ENCODE data around the gene A1BG.
"Not testable (repeated sequence)": the region's sequence is repeated elsewhere in the genome, so short reads cannot be mapped to it uniquely, and the experiment has no call there.

A1BG gene

GRCh38 chr19:58356766-58357480 lies 3.6 kb upstream of the A1BG start:
- no peak for DNase-seq

DNA sequence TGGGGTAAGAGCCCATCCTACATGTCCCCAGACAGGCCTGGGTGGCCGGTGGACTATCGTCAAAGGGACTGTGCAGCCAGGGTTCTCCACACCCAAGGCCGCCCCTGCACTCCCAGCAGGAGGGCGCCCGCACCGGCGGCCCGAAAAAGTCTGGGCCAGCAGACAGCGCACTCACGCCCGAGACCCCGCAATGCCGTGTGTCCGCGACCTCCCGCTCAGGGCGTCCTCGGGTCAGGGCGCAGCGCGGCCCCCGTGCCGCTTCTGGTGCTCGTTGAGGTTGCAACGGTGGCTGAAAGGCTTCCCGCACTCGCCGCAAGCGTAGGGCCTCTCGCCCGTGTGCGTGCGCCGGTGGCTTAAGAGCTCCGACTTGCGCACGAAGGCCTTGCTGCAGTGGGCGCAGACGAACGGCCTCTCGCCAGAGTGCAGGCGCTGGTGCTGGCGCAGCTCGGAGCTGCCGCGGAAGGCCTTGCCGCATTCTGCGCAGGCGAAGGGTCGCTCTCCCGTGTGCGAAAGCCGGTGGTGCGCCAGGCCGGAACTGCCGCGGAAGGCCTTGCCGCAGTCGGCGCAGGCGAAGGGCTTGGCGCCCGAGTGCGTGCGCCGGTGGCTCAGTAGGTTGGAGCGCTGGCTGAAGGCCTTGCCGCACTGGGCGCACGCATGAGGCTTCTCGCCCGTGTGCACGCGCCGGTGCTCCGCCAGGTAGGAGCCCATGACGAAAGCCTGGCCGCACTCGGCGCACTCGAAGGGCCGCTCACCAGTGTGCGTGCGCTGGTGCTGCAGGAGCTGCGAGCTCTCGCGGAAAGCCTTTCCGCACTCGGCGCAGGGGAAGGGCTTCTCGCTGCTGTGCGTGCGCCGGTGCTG lies 2.8 kb upstream of the A1BG start:
- DNase-seq = no peak

DNA sequence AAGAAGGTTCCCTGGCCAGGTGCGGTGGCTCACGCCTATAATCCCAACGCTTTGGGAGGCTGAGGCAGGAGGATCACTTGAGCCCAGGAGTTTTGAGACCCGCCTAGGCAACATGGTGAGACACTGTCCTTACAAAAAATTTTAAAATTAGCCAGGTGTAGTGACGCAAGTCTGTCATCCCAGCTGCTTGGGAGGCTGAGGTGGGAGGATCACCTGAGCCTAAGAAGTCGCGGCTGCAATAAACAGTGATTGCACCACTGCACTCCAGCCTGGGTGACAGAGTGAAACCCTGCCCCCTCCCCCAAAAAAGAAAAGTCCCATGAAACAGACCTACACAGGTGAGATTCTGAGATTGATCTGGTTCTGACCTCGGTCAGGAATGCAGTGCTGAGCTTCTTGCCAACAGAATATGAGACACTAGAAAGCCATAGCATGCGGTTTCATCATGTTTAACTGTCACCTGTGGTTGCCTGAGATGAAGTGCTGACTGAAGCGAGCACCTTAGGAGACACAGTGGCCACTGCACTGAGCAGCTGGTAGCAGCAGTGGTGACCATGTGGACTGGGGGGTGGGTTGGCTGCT lies 2.0 kb upstream of the A1BG start:
- DNase-seq = no peak

- DNase-seq = no peak
Measured at GRCh38 chr19:58354478-58355030, 1.3 kb upstream of the A1BG start.

GRCh38 chr19:58353717-58354477 lies 605 bp upstream of the A1BG start:
- no peak for DNase-seq

GRCh38 chr19:58351990-58352755 lies 1.1 kb downstream of the A1BG start:
- DNase-seq = no peak

GRCh38 chr19:58351558-58351878 lies 1.8 kb downstream of the A1BG start:
- DNase-seq = no peak

DNA sequence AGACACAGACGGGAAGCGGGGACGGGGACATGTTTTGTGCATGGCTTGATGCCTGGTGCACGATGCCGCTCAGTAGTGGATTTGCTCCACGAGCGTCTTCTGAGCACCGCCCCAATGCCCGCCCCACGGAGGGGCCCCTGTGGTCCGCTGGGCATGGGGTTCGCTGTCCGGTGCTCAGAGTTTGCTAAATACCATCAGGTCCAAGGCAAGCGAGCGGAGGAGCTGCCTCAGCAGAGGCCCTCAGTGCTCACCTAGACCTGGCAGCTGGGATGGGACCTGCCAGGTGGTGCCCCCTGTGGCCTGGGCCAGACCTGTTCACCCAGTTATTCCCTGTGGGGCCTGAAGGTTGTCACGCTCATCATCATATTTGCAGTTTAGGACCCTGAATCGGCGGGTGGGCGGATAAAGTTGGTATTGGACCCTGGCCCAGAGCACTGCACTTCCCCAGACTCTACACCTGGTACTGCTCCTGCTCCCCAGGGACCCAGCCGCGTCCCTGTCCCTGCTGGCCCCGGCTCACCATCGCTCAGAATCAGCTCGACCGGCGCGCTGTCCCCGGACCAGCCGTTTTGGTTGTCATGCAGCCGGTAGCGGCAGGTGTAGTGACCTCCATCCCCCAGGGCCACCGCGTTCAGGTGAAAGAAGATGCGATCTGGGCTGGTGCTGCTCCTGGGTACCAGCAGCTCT lies 2.3 kb downstream of the A1BG start:
- no peak for DNase-seq

- DNase-seq = no peak
Measured at GRCh38 chr19:58350001-58350861, 3.1 kb downstream of the A1BG start.

- DNase-seq = no peak
Measured at GRCh38 chr19:58349590-58349989, 3.7 kb downstream of the A1BG start.

DNA sequence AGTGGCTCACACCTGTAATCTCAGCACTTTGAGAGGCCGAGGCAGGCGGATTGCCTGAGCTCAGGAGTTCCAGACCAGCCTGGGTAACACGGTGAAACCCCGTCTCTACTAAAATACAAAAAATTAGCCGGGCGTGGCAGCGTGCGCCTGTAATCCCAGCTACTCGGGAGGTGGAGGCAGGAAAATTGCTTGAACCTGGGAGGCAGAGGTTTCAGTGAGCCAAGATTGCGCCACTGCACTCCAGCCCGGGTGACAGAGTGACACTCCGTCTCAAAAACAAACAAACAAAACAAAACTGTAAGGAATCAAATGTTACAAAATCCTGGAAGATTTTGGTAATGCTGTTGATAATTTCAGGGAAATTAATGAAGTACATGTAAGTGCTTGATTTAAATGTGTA lies 5.2 kb downstream of the A1BG start:
- not testable (repeated sequence) for DNase-seq

GRCh38 chr19:58346961-58347929 lies 6.0 kb downstream of the A1BG start:
- peak; percentile 38 for DNase-seq

- DNase-seq = no peak
Measured at GRCh38 chr19:58345558-58345957, 7.7 kb downstream of the A1BG start.

- DNase-seq = no peak
Measured at GRCh38 chr19:58338825-58339558, 14.3 kb downstream of the A1BG start.

DNA sequence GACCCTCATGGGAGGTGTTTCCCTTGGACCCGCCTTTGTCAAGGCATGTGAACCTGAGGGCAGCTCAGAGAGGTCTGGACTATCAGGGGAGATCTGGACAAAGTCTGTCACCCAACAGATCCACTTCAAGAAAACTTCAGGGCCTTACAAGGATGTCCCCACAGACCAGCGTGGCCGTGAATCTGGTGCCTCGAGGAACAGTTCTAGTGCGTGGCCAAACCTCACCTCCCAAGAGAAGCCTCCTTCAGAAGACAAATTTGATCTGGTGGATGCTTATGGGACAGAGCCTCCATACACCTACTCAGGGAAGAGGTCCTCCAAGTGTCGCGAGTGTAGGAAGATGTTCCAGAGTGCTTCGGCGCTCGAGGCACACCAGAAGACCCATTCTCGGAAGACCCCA lies 15.0 kb downstream of the A1BG start:
- DNase-seq = no peak

DNA sequence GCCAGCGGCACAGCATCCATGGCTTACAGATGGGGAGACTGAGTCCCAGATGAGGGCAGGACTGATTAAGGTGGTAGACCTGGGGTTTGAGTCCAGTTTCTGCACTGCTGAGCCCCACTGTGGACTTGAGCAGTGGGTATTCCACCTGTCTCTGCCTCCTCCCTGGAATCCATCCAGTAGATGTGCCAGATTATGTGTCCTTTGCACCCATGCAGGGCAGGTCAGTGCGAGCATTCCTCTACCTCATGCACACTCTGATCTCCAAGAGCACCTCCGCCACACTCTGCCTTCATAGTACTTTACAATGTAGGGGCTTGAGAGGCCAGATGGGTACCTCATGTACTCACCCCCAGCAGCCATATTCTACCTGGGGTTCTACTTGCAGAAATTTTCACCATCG lies 16.5 kb downstream of the A1BG start:
- no peak for DNase-seq

DNA sequence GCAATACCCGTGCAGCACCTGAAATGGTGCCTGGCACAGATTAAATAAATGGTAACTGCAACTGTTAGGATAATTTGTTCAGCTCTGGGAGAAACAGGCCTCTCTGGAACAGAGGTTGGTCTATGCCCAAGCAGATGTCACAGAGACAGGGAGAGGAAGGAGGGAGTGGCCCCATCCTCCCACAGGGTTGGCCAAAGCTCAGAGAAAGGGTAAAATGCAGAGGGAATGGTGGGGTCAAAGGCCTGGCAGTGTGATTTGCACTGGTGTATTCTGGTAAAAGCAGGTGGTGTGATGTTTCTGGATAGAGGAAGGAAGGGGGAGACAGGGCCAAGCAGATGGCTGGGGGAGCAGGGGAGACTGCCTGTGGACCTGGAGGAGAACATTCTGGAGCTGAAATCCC lies 17.1 kb downstream of the A1BG start:
- DNase-seq = no peak

GRCh38 chr19:58335630-58336029 lies 17.7 kb downstream of the A1BG start:
- no peak for DNase-seq

All from DMS153 (cell line).